GM12872 (cell line): ENCODE measurements around the gene PLRG1.

ENCODE experiments used
- CTCF ChIP-seq: IDR thresholded peaks from 3 replicates; pipeline ENCODE4 v1.5.1; 2011; ENCODE audit warnings: low read depth, mild to moderate bottlenecking, low read length, moderate library complexity; ENCODE audit not compliant: insufficient read depth

Gene PLRG1

GRCh38 chr4:154559141-154559493, 8.9 kb upstream of the PLRG1 start:
- no peak for TF ChIP-seq CTCF

- peak; percentile 75 for TF ChIP-seq CTCF
These were observed 1.9 kb upstream of the PLRG1 start for GRCh38 chr4:154551872-154552686.

GRCh38 chr4:154545689-154546088, 4.5 kb downstream of the PLRG1 start:
- TF ChIP-seq CTCF = 0 out of 3 replicates have a peak, but pooled peaks have one; percentile 24

- TF ChIP-seq CTCF = no peak
These were observed 7.8 kb downstream of the PLRG1 start for GRCh38 chr4:154542271-154542879.

GRCh38 chr4:154534296-154534695, 15.9 kb downstream of the PLRG1 start:
- no peak for TF ChIP-seq CTCF

- TF ChIP-seq CTCF = no peak
These were observed 20.3 kb downstream of the PLRG1 start for GRCh38 chr4:154529728-154530519.

GRCh38 chr4:154528869-154529268, 21.3 kb downstream of the PLRG1 start:
- no peak for TF ChIP-seq CTCF
